Adrenal gland (tissue), 5 donors: Measurements from ENCODE around the gene QKI.

Experiments
- POLR2A ChIP-seq, 2 donors: fragments of 450-650 bp; IDR thresholded peaks; one replicate each; pipeline ENCODE4 v1.6.1; 2017; ENCODE audit warnings: antibody characterized with exemption in 2 of 2, mild to moderate bottlenecking in 2 of 2, moderate library complexity in 1 of 2
- TF ChIP-seq, protein P1 (sequence below), 6 experiments: fragments of 450-650 bp in 4 of 6; fragments of 200-600 bp in 2 of 6; sonication (generic) in 1 of 6; IDR thresholded peaks; 1 replicate in 5 of 6; 2 replicates in 1 of 6; pipeline versions ENCODE4 v1.5.1 to v1.8.0; 2016 to 2021; ENCODE audit warnings: antibody characterized with exemption in 6 of 6, mild to moderate bottlenecking in 2 of 6, moderate library complexity in 1 of 6
- donor health status: DM: no; HTN: no; CAD: no.

DNA sequence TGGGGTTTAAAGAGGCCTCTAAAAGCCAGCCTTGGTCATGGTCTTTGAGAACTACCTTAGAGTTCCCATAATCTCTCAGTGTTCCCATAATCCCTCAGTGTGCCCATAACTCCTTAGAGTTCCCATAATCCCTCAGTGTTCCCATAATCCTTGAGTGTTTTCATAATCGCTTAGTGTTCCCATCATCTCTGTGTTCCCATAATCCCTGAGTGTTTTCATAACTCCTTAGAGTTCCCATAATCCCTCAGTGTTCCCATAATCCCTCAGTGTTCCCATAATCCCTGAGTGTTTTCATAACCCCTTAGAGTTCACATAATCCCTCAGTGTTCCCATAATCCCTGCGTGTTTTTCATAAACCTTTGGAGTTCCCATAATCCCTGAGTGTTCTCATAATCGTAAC is 199.2 kb downstream of the QKI start:
- TF ChIP-seq, protein P1, sequence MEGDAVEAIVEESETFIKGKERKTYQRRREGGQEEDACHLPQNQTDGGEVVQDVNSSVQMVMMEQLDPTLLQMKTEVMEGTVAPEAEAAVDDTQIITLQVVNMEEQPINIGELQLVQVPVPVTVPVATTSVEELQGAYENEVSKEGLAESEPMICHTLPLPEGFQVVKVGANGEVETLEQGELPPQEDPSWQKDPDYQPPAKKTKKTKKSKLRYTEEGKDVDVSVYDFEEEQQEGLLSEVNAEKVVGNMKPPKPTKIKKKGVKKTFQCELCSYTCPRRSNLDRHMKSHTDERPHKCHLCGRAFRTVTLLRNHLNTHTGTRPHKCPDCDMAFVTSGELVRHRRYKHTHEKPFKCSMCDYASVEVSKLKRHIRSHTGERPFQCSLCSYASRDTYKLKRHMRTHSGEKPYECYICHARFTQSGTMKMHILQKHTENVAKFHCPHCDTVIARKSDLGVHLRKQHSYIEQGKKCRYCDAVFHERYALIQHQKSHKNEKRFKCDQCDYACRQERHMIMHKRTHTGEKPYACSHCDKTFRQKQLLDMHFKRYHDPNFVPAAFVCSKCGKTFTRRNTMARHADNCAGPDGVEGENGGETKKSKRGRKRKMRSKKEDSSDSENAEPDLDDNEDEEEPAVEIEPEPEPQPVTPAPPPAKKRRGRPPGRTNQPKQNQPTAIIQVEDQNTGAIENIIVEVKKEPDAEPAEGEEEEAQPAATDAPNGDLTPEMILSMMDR (IDR thresholded peaks at IDR 0.05): no peak
- TF ChIP-seq POLR2A (IDR thresholded peaks at IDR 0.05): no peak
